Nephron progenitor cell (in vitro differentiated cells): Measurements from ENCODE around the gene WNT2.

Experiments used
- DNase-seq: peaks from one replicate; pipeline ENCODE4 v3.0.0; 2021
- H3K27ac Mint-ChIP-seq: 2 replicates; pipeline ENCODE4 v1.8.0; 2021; ENCODE audit warnings: mild to moderate bottlenecking, moderate library complexity, mixed read lengths
- H3K27me3 Mint-ChIP-seq: 2 replicates; pipeline ENCODE4 v1.8.0; 2021; ENCODE audit warnings: mild to moderate bottlenecking, low read depth, mixed read lengths; ENCODE audit not compliant: poor library complexity
- H3K36me3 Mint-ChIP-seq: 2 replicates; pipeline ENCODE4 v1.8.0; 2021; ENCODE audit warnings: low read depth, mixed read lengths
- H3K4me1 Mint-ChIP-seq: 2 replicates; pipeline ENCODE4 v1.8.0; 2021; ENCODE audit warnings: mixed read lengths
- H3K4me3 Mint-ChIP-seq: 2 replicates; pipeline ENCODE4 v1.8.0; 2021; ENCODE audit warnings: mild to moderate bottlenecking, moderate library complexity, mixed read lengths
- H3K9me3 Mint-ChIP-seq: 2 replicates; pipeline ENCODE4 v1.8.0; 2021; ENCODE audit warnings: mild to moderate bottlenecking, moderate library complexity, mixed read lengths
- TF ChIP-seq, protein P1 (sequence below): fragments of 200-600 bp; sonication (generic); IDR thresholded peaks from 2 replicates; pipeline ENCODE4 v1.5.0; 2021; ENCODE audit warnings: antibody characterized with exemption

Gene WNT2

DNA sequence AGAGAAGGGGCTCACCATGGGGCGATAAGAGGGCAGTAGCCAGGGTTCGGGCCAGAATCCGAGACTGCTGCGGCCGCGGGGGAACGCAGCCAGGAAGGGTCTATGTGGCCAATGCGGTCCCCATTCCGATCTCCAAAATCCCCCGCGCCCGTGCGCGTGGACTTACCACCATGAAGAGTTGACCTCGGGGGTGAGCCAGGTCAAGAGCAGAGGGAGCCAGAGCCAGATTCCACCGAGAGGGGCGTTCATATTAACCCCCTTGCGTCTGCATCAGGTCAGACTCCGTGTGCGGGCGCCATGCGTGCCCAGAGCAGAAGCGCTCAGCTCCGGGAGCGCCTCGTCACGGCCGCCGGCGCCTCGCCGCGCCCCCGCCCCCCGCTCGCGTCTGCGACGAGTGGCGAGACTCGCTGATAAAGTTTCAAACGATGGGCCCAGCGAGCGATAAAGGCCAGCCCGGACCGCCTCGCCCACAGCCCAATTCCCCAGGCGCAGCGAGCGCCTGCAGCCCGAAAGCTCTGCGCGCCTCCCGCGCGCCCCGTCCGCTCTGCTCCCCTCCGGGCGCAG, at the start of gene WNT2:
WNT2 (minus strand) TSS at position 318 of the 564 bp plus-strand sequence; CDS start at position 249, 69 bp downstream.
- Mint-ChIP-seq H3K4me3 (peak within 1 kb of the TSS; percentile 90), H3K36me3 (peaks cover 18% of the 10 kb centered on the region), H3K27ac (no peak within 1 kb of the TSS), H3K27me3 (peaks cover 95% of the 10 kb centered on the region), H3K4me1 (peaks cover 17% of the 10 kb centered on the region), H3K9me3 (peaks cover 27% of the 10 kb centered on the region)
- TF ChIP-seq, protein P1, sequence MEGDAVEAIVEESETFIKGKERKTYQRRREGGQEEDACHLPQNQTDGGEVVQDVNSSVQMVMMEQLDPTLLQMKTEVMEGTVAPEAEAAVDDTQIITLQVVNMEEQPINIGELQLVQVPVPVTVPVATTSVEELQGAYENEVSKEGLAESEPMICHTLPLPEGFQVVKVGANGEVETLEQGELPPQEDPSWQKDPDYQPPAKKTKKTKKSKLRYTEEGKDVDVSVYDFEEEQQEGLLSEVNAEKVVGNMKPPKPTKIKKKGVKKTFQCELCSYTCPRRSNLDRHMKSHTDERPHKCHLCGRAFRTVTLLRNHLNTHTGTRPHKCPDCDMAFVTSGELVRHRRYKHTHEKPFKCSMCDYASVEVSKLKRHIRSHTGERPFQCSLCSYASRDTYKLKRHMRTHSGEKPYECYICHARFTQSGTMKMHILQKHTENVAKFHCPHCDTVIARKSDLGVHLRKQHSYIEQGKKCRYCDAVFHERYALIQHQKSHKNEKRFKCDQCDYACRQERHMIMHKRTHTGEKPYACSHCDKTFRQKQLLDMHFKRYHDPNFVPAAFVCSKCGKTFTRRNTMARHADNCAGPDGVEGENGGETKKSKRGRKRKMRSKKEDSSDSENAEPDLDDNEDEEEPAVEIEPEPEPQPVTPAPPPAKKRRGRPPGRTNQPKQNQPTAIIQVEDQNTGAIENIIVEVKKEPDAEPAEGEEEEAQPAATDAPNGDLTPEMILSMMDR: no peak
- peak; percentile 54 for DNase-seq

DNA sequence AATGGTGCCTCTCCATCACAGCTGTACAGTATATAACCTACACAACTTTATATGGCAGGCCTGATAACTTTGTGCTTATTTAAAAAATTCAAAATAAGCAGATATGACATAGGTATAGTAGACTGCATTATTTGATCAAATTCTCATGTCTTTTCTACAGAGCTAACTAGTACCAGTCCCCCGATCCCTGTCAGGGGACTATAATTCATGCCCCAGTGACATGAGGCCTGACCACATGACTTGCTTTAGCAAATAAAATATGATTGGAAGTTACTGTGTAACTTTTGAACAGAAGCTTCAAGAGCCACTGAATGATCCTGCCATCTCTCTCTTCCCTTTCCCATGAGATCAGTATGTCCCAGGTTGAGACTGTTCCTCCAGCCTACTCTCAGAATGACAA, 49.2 kb upstream of the WNT2 start:
- TF ChIP-seq, protein P1: no peak
- H3K4me3 Mint-ChIP-seq: no peak overlapping the region
- no peaks in the 10 kb centered on the region for H3K27me3 Mint-ChIP-seq
- no peaks in the 10 kb centered on the region for H3K36me3 Mint-ChIP-seq
- H3K9me3 Mint-ChIP-seq: no peaks in the 10 kb centered on the region
- no peaks in the 10 kb centered on the region for H3K4me1 Mint-ChIP-seq
- no peak for DNase-seq
- H3K27ac Mint-ChIP-seq: no peak overlapping the region

DNA sequence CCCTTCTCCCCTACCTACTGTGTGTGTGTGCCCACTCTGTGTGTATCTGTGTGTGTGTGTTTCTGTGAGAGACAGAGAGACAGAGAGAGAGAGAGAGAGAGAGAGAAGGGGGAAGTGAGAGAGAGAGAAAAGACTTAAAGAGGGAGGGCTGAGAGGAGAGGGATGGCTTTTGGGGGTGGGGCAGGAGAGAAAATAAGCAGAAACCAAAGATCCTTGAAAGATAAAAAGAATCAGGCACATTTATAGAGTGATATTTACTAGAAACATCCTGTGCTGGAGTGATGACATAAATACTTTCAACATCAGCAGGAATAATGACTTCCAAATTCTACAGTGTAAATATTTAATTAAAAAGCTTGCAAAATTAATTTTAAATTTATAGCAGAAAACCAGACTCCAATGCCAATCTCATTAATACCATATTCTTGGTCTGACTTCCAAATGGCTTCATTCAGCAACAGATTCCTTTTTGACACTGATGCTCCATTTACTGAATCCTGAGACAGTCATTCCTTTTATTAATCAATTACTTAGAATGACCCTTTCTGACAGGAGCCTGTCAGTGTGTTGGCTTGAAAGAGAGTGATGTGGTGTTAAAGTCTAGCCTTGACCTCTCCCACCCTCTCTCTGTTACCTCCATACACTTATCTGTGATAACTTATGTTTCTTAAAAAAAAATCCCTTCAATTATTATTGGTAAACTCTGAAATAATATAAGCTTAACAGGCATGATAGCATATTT, 41.7 kb upstream of the WNT2 start:
- Mint-ChIP-seq H3K36me3 (no peaks in the 10 kb centered on the region), H3K4me1 (peaks cover 7% of the 10 kb centered on the region)

DNA sequence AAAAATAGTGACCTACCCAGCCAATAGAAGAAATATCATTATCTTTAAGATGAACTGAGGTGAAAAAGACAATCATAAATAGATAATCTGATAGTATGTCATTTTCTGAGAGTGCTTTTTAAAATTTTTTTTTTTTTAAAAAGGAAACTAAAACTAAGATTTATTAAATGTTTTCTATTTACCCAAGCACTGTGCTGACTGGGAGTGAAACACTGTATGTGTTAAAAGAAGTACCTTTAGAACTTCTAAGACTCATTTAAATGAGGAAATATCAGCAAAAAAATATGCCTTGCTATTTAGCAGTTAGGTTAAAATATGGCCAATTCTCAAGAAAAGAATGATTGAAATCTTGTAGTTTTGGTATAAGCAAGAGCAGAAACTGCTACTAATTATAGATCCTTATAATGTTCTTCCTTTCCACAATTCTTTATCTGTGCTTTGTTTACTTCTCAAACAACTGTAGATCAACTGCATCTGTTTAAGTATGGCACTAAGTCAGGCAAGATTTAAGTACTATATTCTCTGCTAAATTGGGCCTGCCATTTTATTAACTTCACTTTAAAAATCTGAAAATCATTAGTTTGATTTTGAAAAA, 39.5 kb upstream of the WNT2 start:
- Mint-ChIP-seq H3K27ac (no peak overlapping the region), H3K4me3 (no peak overlapping the region), H3K27me3 (no peaks in the 10 kb centered on the region), H3K9me3 (no peaks in the 10 kb centered on the region), H3K36me3 (no peaks in the 10 kb centered on the region), H3K4me1 (peaks cover 7% of the 10 kb centered on the region)
- DNase-seq: no peak
- TF ChIP-seq, protein P1: no peak

More for the DNA sequence above, 41.7 kb upstream of the WNT2 start:
- no peak overlapping the region for H3K27ac Mint-ChIP-seq
- no peaks in the 10 kb centered on the region for H3K9me3 Mint-ChIP-seq
- no peak overlapping the region for H3K4me3 Mint-ChIP-seq
- H3K27me3 Mint-ChIP-seq: no peaks in the 10 kb centered on the region
- TF ChIP-seq, protein P1: no peak
- no peak for DNase-seq

DNA sequence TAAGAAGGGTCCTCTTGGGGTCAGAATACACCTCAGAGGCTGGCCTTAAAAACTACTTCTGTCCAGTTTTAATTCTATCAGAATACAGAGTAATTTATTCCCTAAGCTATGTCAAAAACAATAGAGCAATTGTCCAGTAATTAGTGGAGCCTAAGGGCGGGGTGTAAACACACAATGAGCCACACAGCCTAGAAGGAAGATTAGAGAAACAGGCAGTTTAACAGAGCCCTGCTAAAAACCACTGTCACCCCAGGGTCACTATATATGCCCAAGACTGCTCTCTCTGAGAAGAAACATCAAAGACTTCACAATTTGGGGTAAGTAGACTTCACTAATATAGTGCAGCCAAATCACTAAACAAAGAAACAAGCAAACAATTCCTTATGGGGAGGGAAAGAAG, 27.2 kb upstream of the WNT2 start:
- Mint-ChIP-seq H3K4me1 (peaks cover 39% of the 10 kb centered on the region), H3K4me3 (no peak overlapping the region), H3K9me3 (peaks cover 16% of the 10 kb centered on the region), H3K27ac (no peak overlapping the region), H3K27me3 (peaks cover 3% of the 10 kb centered on the region), H3K36me3 (peaks cover 11% of the 10 kb centered on the region)
- no peak for DNase-seq
- TF ChIP-seq, protein P1: no peak
